Glutamatergic neuron (in vitro differentiated cells): Measurements from ENCODE around the gene LAMC2. TPM values are rescaled to one million over a fixed set of nuclear protein-coding genes. Genes with fewer than 3 reads are reported as not detected.

Source experiments
- DNase-seq: peaks from one replicate; pipeline ENCODE4 v3.0.0; 2022
- H3K27ac Mint-ChIP-seq: one replicate; pipeline ENCODE4 v1.8.0; 2020; ENCODE audit warnings: mild to moderate bottlenecking, mixed read lengths, inconsistent platforms; ENCODE audit not compliant: unreplicated experiment
- H3K27me3 Mint-ChIP-seq: one replicate; pipeline ENCODE4 v1.8.0; 2020; ENCODE audit warnings: mild to moderate bottlenecking, moderate library complexity, mixed read lengths, inconsistent platforms; ENCODE audit not compliant: unreplicated experiment
- H3K36me3 Mint-ChIP-seq: one replicate; pipeline ENCODE4 v1.8.0; 2020; ENCODE audit warnings: mild to moderate bottlenecking, mixed read lengths, inconsistent platforms; ENCODE audit not compliant: unreplicated experiment
- H3K4me1 Mint-ChIP-seq: one replicate; pipeline ENCODE4 v1.8.0; 2020; ENCODE audit warnings: mild to moderate bottlenecking, low read depth, mixed read lengths, inconsistent platforms; ENCODE audit not compliant: unreplicated experiment
- H3K4me3 Mint-ChIP-seq: one replicate; pipeline ENCODE4 v1.8.0; 2020; ENCODE audit warnings: mild to moderate bottlenecking, mixed read lengths, inconsistent platforms; ENCODE audit not compliant: unreplicated experiment
- H3K9me3 Mint-ChIP-seq: one replicate; pipeline ENCODE4 v1.8.0; 2020; ENCODE audit warnings: mild to moderate bottlenecking, moderate library complexity, mixed read lengths, inconsistent platforms; ENCODE audit not compliant: unreplicated experiment
- total RNA-seq: library from RNA; stranded (reverse); fragmentation: NEBNext Ultra II Directional; extraction: Animal tissue kit (Norgen Biotek cat#: 25700); gene quantifications from one replicate; pipeline ENCODE4 v1.2.1, GENCODE V29; 2021; ENCODE audit not compliant: unreplicated experiment
- TF ChIP-seq, protein P1 (sequence below): fragments of 200-600 bp; sonication (generic); IDR thresholded peaks from one replicate; pipeline ENCODE4 v1.5.0; 2021; ENCODE audit not compliant: partially characterized antibody, unreplicated experiment

LAMC2 gene
- total RNA-seq, 1 donor from 2014 or later, result 2.8 TPM

GRCh38 chr1:183218971-183219615 lies 33.0 kb downstream of the LAMC2 start:
- Mint-ChIP-seq H3K27ac (peak overlapping the region; percentile 96), H3K9me3 (peaks cover 28% of the 10 kb centered on the region)
- DNase-seq, result peak; percentile 54

DNA sequence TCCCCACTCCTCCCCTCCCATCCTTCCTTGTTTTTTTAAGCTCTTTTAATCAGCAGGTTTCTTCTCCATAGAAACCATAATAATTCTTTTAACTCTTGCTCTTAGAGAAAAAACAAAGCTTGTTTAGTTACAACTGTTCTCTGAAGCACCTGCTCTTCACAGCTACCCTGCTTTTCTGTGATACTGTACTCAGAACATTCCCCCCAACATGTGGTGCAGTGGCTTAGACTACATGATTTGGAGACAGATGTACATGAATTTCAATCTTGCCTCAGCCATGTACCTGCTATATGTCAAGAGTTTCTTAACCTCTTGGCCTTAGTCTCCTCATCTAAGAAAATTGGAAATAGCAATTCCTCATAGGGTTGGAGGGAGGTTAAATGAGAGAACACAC lies 33.5 kb downstream of the LAMC2 start:
- DNase-seq, result no peak
- peak overlapping the region; percentile 53 for H3K4me3 Mint-ChIP-seq
- H3K36me3 Mint-ChIP-seq, result no peaks in the 10 kb centered on the region
- peaks cover 21% of the 10 kb centered on the region for H3K27me3 Mint-ChIP-seq
- TF ChIP-seq, protein P1, sequence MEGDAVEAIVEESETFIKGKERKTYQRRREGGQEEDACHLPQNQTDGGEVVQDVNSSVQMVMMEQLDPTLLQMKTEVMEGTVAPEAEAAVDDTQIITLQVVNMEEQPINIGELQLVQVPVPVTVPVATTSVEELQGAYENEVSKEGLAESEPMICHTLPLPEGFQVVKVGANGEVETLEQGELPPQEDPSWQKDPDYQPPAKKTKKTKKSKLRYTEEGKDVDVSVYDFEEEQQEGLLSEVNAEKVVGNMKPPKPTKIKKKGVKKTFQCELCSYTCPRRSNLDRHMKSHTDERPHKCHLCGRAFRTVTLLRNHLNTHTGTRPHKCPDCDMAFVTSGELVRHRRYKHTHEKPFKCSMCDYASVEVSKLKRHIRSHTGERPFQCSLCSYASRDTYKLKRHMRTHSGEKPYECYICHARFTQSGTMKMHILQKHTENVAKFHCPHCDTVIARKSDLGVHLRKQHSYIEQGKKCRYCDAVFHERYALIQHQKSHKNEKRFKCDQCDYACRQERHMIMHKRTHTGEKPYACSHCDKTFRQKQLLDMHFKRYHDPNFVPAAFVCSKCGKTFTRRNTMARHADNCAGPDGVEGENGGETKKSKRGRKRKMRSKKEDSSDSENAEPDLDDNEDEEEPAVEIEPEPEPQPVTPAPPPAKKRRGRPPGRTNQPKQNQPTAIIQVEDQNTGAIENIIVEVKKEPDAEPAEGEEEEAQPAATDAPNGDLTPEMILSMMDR, result no peak
- peaks cover 24% of the 10 kb centered on the region for H3K9me3 Mint-ChIP-seq
- H3K27ac Mint-ChIP-seq, result peak overlapping the region; percentile 96
- peaks cover 46% of the 10 kb centered on the region for H3K4me1 Mint-ChIP-seq

More at GRCh38 chr1:183218971-183219615, 33.0 kb downstream of the LAMC2 start:
- Mint-ChIP-seq H3K36me3 (no peaks in the 10 kb centered on the region), H3K27me3 (peaks cover 25% of the 10 kb centered on the region), H3K4me3 (peak overlapping the region; percentile 67), H3K4me1 (peaks cover 52% of the 10 kb centered on the region)
- TF ChIP-seq, protein P1, result no peak

- H3K9me3 Mint-ChIP-seq, result peaks cover 9% of the 10 kb centered on the region
- no peaks in the 10 kb centered on the region for H3K36me3 Mint-ChIP-seq
- TF ChIP-seq, protein P1, result no peak
- H3K4me3 Mint-ChIP-seq, result no peak overlapping the region
- DNase-seq, result no peak
- peaks cover 35% of the 10 kb centered on the region for H3K4me1 Mint-ChIP-seq
- peaks cover 7% of the 10 kb centered on the region for H3K27me3 Mint-ChIP-seq
- no peak overlapping the region for H3K27ac Mint-ChIP-seq
Observed at GRCh38 chr1:183222909-183223308, 36.8 kb downstream of the LAMC2 start.

- Mint-ChIP-seq H3K4me1 (peaks cover 30% of the 10 kb centered on the region), H3K36me3 (no peaks in the 10 kb centered on the region), H3K27me3 (peaks cover 3% of the 10 kb centered on the region), H3K4me3 (no peak overlapping the region), H3K9me3 (peaks cover 4% of the 10 kb centered on the region), H3K27ac (no peak overlapping the region)
- DNase-seq, result no peak
- TF ChIP-seq, protein P1, result no peak
Observed at GRCh38 chr1:183223467-183223866, 37.4 kb downstream of the LAMC2 start.

- H3K4me1 Mint-ChIP-seq, result peaks cover 20% of the 10 kb centered on the region
- H3K27ac Mint-ChIP-seq, result no peak overlapping the region
- no peaks in the 10 kb centered on the region for H3K27me3 Mint-ChIP-seq
- no peaks in the 10 kb centered on the region for H3K9me3 Mint-ChIP-seq
- DNase-seq, result no peak
- TF ChIP-seq, protein P1, result no peak
- no peak overlapping the region for H3K4me3 Mint-ChIP-seq
- no peaks in the 10 kb centered on the region for H3K36me3 Mint-ChIP-seq
Observed at GRCh38 chr1:183226361-183226760, 40.3 kb downstream of the LAMC2 start.
